ENCODE measurements around the gene IFNA2.
"Not testable (repeated sequence)": the region's sequence is repeated elsewhere in the genome, so short reads cannot be mapped to it uniquely, and the experiment has no call there.

IFNA2 gene

DNA sequence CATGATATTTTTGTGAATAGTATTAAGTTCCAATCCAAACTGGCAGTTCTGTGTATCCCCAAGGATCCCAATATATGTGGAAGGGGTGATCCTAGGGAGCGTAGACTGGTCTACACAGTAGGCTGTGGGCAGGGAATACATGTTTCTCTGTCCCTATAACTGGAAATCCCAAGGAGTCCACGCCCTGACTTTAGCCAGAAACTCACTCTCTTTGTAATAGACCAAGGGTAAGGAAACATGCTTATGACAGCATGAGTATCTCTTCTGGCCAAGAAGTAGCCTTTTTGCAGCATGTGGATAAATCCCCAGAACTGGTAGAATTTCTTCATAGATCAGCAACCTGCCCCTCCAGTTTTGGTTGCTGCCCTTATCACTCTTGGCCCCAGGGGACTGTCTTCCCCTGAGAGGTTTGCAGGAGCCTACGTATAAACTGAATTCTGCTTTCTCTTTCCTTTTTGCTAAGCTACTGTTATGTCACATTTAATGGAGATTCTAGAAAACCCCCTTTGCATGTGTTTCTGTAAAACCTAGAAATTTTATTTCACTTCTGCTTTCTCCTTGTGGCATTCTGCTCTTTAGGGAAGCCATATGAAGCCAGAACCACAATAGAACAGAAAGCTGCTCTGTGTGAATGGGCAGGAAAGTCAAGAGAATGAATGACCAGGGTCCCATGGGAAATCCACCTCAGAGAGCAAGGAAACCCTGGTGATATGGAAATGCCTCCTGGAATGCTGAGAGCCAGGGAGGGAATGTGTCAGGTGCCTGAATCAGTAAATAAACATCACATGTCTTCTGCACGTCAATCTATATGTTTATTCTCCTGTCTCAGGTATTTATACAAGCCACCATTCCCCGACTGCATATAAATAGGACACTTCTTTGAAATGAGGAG, 3.5 kb downstream of the IFNA2 start:
- ATAC-seq = peak; percentile 90 to 94

DNA sequence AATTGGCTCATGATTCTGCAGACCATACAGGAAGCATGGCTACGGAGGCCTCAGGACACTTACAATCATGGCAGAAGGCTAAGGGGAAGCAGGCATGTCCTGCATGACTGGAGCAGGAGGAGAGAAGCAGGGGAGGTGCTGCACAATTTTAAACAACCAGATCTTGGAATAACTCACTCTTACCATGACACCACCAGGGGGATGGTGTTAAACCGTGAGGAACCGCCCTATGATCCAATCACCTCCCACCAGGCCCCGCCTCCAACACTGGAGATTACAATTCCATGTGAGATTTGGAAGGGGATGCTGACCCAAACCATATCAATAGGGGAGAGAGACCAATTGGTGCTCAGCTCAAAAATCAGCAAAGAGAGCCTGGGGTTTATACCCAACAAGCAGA, 13.7 kb downstream of the IFNA2 start:
- not testable (repeated sequence) for ATAC-seq

DNA sequence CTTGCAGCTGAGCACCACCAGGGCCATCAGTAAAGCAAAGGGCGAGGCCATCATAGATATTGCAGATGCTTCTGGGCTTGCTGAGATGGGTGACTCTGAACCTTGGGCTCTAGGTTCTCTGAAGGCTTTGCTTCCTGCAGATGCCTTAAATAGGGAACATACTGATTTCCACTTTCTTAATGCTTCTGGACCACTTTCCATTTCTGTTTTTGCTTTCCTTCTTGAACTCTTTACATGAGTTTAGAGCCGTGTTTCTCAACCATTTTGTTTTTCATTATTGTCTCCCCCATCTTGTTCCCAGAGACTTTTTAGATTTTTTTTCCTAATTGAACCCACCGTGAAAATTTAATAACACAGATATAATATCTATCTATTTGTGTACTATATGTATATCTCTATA, 17.2 kb downstream of the IFNA2 start, which contains the start of gene IFNA13:
TSS of gene IFNA13 (minus strand) at position 101 of the 400 bp plus-strand sequence. CDS start at position 54, 47 bp downstream.
- no peak for ATAC-seq

DNA sequence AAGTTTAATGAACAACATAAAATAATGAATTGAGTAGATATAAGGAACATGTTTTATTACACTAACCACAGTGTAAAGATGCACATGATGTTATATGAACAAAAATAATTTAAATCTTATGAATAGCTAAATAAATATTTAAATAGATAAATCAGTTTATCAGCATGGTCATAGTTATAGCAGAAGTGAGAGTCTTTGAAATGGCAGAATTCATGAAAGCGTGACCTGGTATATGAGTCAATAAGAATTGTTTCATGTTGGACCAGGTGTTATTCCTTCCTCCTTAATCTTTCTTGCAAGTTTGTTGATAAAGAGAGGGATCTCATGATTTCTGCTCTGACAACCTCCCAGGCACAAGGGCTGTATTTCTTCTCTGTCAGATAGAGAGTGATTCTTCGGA, 18.0 kb downstream of the IFNA2 start:
- ATAC-seq = not testable (repeated sequence)

DNA sequence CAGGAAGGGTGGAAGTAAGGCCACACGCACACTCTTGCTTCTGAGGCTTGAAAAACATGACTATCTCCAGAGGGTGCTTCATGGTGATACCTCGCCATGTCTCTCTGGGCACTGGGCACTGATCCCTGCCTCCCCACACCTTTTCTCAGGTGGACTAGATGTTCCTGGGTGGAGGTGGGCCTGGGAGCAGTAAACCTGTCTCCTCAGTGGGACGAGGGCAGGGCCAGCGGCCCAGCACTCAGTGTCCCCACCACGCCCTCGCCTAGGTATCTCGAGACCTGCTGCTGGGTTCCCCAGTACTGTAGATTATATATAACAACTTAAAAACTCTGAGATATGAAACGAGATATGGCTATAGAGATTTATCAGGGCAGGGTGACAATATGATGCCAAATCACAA, 22.9 kb downstream of the IFNA2 start:
- ATAC-seq = no peak

DNA sequence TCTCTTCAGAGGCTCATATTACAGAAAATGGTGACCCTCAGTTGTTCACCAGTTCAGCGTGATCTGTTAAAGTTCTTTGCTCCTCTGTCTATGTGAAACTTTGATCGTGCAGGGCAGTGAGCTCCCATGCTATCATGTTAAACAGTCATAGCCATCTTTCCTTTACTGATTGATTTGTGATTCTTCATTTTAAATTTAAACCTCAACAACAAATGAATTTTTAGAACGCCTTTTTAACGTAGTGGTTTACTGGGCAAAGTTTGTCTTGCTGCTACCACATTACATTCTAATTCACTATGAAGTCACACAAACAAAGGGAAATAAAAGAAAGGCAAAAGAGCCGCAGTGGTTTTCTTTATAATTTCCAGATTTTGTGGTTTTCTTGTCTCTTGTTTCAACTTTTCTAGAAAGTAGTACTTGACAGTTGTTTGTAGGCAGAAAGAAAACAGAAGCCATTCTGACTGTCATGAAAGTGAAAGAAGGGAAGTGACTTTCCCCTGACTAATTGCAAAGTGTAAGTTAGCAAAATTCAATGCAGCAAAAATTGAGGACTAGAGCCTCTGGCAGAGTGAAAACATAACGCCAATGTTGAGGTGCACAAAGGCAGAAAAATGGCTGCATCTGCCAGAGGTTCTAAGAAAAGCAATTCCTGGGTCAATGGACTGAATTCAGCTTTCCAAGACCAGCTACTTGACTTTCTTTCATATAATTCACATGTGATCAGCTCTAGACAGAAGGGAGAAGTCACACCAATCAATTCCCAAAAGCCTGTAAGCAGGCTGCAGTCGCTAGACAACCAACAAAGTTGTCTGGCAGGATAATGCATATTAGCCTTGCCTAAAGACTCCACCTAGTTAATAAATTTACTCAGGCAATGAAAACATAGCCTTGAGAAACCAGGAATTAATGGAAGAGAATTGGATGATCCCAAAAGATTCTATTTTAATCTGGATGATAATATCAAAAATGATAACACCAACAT, 27.4 kb downstream of the IFNA2 start:
- peak; percentile 83 to 84 for ATAC-seq

DNA sequence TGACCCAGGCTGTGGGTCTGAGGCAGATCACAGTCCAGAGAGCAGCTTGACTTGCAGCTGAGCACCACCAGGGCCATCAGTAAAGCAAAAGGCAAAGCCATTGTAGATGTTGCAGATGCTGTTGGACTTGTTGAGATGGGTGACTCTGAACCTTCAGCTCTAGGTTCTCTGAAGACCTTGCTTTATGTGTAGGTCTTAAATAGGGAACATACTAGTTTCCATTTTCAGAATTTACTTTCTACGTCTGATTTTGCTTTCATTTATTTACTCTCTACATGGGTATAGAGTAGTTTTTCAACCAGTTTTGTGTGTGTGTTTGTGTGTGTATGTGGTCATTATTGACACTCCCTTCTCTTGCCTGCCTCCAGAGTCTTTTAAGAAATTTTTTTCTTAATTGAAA, 34.4 kb downstream of the IFNA2 start, which contains the start of gene IFNA6:
TSS of gene IFNA6 (minus strand) at position 101 of the 400 bp plus-strand sequence. CDS start at position 101, 0 bp downstream.
- no peak for ATAC-seq

DNA sequence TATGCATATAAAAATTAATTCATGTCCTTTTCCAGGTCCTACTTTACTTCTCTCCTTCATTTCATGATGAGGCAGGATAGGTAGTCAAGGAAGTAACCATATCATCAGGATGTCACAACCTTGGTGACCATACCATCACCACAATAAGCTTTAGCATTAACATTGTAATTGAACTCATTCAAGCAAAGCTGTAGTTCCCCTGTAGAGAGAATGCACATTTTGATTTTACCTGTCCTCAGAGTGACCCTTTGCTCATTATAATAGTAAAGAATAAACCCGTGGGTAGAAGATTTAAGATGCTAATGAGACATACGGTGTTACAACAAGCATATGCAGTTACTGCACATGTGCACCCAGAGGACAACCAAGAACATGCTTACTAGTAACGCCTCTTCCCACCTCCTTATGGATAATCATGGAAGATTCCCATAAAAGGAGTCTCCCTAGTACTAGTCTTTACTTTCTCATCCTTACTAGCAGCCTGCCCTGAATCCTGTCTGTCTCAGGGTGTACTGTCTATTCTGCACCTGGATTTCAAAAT, 36.7 kb downstream of the IFNA2 start:
- ATAC-seq = no peak

DNA sequence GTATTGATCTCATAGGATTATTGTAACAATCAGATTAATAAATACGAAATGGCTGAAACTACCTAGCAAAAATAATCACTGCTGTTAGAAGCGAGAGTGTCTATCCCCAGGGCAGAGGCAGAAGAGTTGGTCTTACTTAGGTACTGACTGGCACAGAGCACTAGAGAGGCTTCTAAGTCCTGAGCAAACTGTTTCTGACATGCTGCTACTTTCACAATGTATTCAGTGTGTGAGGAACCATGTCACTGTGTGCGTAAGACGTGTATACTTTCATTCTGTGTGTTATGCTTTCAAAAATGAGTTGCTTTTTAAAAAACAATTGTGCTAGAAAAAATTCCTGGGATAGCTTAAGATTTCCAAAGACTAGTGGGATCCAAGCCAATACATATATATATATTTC, 44.5 kb downstream of the IFNA2 start:
- ATAC-seq = no peak

DNA sequence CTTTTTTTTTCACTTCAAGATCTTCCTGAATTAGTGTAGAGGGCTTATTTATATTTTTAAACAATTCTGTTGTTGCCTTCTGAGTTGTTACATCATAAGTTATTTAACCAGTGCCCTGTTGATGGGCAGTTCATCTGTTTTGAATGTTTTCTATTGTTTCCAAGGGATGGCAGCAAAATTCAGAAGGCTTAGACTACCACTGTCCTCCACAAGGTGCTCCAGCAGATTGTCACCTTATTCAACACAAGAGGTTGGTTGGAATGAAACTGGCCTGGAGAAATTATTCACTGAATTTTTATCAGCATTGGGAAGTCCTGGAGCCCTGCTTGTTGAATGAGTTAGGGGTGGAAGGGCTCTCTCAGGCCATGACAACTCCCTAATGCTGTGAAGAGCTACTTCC, 48.7 kb downstream of the IFNA2 start:
- no peak for ATAC-seq

DNA sequence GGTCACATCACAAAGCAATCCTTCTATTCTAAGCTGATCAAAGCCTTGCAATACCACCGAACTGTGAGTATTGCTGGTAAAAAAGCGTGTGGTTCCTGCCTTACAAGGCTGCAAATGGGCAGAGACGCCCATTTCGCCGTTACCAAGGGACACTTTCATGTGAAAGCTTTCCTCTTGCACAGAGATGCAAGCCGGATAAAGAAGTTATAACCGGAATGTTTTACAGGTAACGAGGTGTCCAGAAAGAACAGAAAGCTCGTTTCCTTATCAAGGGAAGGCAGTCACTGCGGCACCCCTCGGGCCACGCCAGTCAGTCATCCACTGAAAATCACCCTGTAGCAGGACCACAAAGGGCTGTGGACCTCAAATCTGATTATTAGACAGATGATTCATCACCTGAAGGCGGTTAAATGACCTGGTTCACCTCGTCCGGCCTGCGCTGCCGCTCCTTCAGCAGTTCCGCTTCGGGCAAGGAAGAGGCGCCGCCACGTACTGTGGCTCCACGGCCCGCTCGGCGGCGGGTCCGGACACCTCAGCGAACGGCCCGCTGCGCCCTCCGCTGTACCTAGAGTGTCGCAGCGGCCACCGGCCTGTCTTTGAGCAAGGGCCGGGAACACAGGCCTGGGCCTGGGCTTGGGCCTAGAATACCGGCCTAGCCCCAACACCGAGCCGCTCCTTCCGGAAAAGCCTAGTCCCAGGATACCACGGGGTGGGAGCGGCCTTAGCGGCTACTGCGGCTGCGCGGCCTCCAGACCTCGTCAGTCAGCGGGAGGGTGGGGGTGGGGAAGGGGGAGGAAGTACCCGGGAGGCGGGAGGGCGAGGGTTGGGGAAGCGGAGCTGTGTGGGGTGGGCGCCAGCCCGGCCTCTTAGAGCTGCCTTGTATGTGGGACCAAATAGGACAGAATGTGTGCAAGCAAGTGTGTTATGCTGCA, 50.2 kb downstream of the IFNA2 start, which contains the start of gene KLHL9:
TSS of gene KLHL9 (minus strand) at position 704 of the 932 bp plus-strand sequence. CDS start at position 159, 545 bp downstream.
- ATAC-seq = peak; percentile 85 to 86

Measured in activated CD4-positive, CD25-positive, alpha-beta regulatory T cell treated with anti-CD3 and anti-CD28 coated beads, Interleukin-2, amount 50 U/mL, for 24 hours (primary cell).